Measurements from ENCODE around the gene ZNF135. TPM values are rescaled to one million over a fixed set of nuclear protein-coding genes. Genes with fewer than 3 reads are reported as not detected.

ZNF135 gene
- 5.8 and 7.4 TPM in 2 replicates for total RNA-seq
- 4.3 and 5.0 TPM in 2 replicates for polyA plus RNA-seq

DNA sequence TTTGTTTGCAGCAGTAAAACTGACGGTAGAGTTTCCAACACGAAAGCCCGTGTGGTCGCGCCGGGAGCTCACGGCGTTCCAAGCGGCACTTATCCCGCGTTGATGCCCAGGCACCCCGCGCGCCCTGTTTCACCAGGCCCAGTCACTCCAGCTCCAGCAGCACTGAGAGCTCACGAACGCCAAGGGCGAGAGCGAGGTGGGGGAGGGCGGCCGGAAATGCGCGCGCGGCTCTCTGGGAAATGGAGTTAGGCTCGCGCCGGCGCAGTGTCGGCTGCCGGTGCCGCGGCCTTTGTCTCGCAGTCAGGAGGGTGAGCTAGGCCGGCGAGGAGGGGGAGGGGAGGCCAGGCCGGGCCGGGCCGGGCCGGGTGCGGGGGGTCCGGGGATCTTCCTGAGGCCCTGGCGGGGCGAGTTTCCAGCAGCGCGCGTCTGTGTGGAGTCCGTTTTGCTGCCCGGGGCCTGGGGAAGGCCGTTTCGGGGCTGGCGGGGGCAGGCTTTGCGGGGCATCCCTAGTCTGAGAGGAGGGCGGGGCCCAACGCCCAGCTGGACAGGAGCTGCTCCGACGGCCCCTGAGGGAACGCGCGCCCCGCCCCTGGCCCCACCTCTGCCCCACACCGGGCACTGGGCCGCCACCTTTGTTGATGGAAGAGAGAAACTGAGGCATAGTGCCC is at the start of gene ZNF135:
Gene ZNF135 (plus strand): TSS at position 280 of the 668 bp plus-strand sequence. CDS start 721 bp downstream, outside the sequence.
- Histone ChIP-seq H3K9me2 (replicated peaks; ENCODE audit: insufficient read depth) (no peaks in the 10 kb centered on the region), H3K9me3 (ENCODE audit: low read depth) (peaks cover 15% of the 10 kb centered on the region), H3K4me2 (peak within 1 kb of the TSS; percentile 97), H4K20me1 (ENCODE audit: insufficient read depth, poor library complexity, severe bottlenecking) (no peaks in the 10 kb centered on the region), H3K27me3 (no peaks in the 10 kb centered on the region), H3K4me3 (peak within 1 kb of the TSS; percentile 57), H2AFZ (peak within 1 kb of the TSS; percentile 99), H3K4me1 (ENCODE audit: insufficient read depth) (peaks cover 11% of the 10 kb centered on the region), H3K79me2 (no peaks in the 10 kb centered on the region), H3K36me3 (replicated peaks; ENCODE audit: insufficient read depth, low read depth) (no peaks in the 10 kb centered on the region), H3K27ac (peak within 1 kb of the TSS; percentile 99)
- DNase-seq (ENCODE audit: low spot score): peak; percentile 95
- 2% methylated on average over 28 of the region's 62 CpGs for WGBS (ENCODE audit: low lambda C conversion rate, missing lambda C conversion rate)
- TF ChIP-seq, protein P1, sequence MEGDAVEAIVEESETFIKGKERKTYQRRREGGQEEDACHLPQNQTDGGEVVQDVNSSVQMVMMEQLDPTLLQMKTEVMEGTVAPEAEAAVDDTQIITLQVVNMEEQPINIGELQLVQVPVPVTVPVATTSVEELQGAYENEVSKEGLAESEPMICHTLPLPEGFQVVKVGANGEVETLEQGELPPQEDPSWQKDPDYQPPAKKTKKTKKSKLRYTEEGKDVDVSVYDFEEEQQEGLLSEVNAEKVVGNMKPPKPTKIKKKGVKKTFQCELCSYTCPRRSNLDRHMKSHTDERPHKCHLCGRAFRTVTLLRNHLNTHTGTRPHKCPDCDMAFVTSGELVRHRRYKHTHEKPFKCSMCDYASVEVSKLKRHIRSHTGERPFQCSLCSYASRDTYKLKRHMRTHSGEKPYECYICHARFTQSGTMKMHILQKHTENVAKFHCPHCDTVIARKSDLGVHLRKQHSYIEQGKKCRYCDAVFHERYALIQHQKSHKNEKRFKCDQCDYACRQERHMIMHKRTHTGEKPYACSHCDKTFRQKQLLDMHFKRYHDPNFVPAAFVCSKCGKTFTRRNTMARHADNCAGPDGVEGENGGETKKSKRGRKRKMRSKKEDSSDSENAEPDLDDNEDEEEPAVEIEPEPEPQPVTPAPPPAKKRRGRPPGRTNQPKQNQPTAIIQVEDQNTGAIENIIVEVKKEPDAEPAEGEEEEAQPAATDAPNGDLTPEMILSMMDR (IDR thresholded peaks at IDR 0.05; ENCODE audit: poor library complexity): no peak

DNA sequence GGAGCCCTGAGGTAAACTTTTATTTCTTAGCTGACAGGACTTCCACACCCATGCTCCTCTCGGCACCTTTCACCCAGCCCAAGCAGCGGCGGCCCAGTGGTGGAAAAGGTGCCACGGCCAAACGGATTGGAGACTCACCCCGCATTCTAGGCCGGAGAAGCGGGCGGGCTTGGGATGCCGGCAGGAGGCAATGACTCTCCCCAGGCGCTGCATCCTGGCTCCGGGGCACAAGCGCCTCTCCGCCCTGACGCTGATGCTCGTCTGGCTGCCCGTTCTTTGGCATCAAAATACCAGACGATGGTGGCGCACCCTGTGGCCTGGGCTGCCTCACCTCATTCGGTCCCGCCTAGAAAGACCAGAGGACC is 49.8 kb upstream of the ZNF135 start:
- no peaks in the 10 kb centered on the region for H4K20me1 ChIP-seq (ENCODE audit: insufficient read depth, poor library complexity, severe bottlenecking)
- no peaks in the 10 kb centered on the region for H3K36me3 ChIP-seq (replicated peaks; ENCODE audit: insufficient read depth, low read depth)
- H3K27ac ChIP-seq: no peak overlapping the region
- H3K4me1 ChIP-seq (ENCODE audit: insufficient read depth): no peaks in the 10 kb centered on the region
- no peaks in the 10 kb centered on the region for H3K79me2 ChIP-seq
- WGBS (ENCODE audit: low lambda C conversion rate, missing lambda C conversion rate): 59% methylated on average over 21 of the region's 21 CpGs
- TF ChIP-seq, protein P1 (IDR thresholded peaks at IDR 0.05; ENCODE audit: poor library complexity): no peak
- TF ChIP-seq EZH2 (IDR thresholded peaks at IDR 0.05; ENCODE audit: borderline replicate concordance) (no peak), EZH2phosphoT487 (IDR thresholded peaks at IDR 0.05; ENCODE audit: low read depth, severe bottlenecking, unreplicated experiment) (no peak)
- no peak for DNase-seq (ENCODE audit: low spot score)
- no peak overlapping the region for H2AFZ ChIP-seq
- no peaks in the 10 kb centered on the region for H3K27me3 ChIP-seq
- H3K4me3 ChIP-seq: no peak overlapping the region
- H3K9me2 ChIP-seq (replicated peaks; ENCODE audit: insufficient read depth): no peaks in the 10 kb centered on the region
- H3K4me2 ChIP-seq: peak overlapping the region; percentile 49
- peaks cover 35% of the 10 kb centered on the region for H3K9me3 ChIP-seq (ENCODE audit: low read depth)

DNA sequence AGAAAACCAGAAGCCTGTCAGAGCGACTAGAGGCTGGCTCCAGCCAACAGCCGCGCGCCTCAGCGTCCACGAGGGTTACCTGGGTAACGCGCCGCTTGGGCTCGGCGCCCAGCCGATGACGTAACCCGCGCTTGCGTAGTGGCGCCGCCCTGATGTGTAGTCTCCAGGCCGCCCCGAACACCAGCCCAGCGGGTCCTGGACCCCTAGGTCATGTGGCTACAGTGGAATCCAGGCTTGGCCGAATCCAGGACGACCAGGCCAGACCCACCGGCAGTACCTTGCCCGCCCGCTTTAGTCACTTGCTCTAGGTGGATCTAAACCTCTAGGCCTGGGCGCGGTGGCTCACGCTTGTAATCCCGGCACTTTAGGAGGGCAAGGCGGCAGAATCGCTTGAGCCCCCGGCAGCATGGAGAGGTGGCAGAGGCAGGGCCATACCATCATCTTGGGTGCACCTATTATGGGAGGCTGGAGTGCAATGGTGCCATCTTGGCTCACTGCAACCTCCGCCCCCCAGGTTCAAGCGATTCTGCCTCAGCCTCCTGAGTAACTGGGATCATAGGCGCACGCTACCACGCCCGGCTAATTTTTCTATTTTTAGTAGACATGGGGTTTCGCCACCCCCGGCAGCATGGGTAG is 49.3 kb upstream of the ZNF135 start:
- Histone ChIP-seq H3K27ac (peak overlapping the region; percentile 67), H3K4me2 (peak overlapping the region; percentile 49), H3K27me3 (no peaks in the 10 kb centered on the region), H2AFZ (no peak overlapping the region), H3K79me2 (no peaks in the 10 kb centered on the region), H3K36me3 (replicated peaks; ENCODE audit: insufficient read depth, low read depth) (no peaks in the 10 kb centered on the region), H4K20me1 (ENCODE audit: insufficient read depth, poor library complexity, severe bottlenecking) (no peaks in the 10 kb centered on the region), H3K4me1 (ENCODE audit: insufficient read depth) (no peaks in the 10 kb centered on the region), H3K9me2 (replicated peaks; ENCODE audit: insufficient read depth) (no peaks in the 10 kb centered on the region), H3K4me3 (no peak overlapping the region), H3K9me3 (ENCODE audit: low read depth) (peaks cover 30% of the 10 kb centered on the region)
- no peak for TF ChIP-seq EZH2phosphoT487 (IDR thresholded peaks at IDR 0.05; ENCODE audit: low read depth, severe bottlenecking, unreplicated experiment)
- TF ChIP-seq, protein P1 (IDR thresholded peaks at IDR 0.05; ENCODE audit: poor library complexity): no peak
- no peak for TF ChIP-seq EZH2 (IDR thresholded peaks at IDR 0.05; ENCODE audit: borderline replicate concordance)
- WGBS (ENCODE audit: low lambda C conversion rate, missing lambda C conversion rate): 67% methylated on average over 41 of the region's 41 CpGs
- peak; percentile 71 for DNase-seq (ENCODE audit: low spot score)
